ENCODE results near the gene LRRC59. TPM values are rescaled to one million over a fixed set of nuclear protein-coding genes. Genes with fewer than 3 reads are reported as not detected.

Gene LRRC59
- total and polyA plus RNA-seq, 7 donors = 15.9 to 122 (median 48.0) TPM

DNA sequence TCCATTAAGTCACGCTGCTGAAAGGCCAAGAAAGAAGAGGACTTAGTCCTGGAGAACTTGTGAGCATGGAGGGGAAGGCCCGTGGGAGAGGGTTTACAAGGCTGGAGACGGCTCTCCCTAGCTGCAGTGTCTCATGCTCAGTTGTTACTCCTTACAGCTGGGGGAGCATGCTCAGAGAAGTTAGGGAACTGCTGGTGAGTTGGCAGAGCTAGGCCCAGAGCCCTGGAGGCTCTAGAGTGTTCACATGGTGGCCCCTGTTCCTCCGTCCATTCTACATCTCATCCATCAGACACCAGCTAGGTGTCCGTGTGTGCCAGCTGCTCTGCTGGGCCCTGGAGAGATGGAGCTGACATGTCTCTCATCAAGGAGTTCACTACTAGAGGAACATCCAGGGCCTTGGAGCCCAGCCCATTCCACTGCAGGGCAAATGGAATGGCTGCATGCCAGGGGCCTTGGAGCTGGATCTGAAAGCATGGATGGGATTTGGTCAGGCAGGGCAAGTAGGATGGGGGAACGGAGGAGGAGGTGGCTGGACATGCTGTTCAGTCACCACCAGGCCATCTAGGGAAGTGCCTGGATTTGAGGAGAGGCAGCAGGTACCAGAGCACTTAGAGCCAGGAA is 45.1 kb downstream of the LRRC59 start:
- Histone ChIP-seq H3K9me3 (no peaks in the 10 kb centered on the region), H3K4me3 (no peak overlapping the region), H3K4me1 (peaks cover 4% of the 10 kb centered on the region), H3K27me3 (ENCODE audit: insufficient read depth in 3 of 3, low read length in 2 of 3) (no peaks in the 10 kb centered on the region), H3K36me3 (ENCODE audit: insufficient read depth in 1 of 2, low read depth in 1 of 2) (peaks cover 0 to 36% of the 10 kb centered on the region in 2 donors), H3K27ac (no peak overlapping the region)
- no peak for ATAC-seq
- DNase-seq = no peak
- TF ChIP-seq, protein P1, sequence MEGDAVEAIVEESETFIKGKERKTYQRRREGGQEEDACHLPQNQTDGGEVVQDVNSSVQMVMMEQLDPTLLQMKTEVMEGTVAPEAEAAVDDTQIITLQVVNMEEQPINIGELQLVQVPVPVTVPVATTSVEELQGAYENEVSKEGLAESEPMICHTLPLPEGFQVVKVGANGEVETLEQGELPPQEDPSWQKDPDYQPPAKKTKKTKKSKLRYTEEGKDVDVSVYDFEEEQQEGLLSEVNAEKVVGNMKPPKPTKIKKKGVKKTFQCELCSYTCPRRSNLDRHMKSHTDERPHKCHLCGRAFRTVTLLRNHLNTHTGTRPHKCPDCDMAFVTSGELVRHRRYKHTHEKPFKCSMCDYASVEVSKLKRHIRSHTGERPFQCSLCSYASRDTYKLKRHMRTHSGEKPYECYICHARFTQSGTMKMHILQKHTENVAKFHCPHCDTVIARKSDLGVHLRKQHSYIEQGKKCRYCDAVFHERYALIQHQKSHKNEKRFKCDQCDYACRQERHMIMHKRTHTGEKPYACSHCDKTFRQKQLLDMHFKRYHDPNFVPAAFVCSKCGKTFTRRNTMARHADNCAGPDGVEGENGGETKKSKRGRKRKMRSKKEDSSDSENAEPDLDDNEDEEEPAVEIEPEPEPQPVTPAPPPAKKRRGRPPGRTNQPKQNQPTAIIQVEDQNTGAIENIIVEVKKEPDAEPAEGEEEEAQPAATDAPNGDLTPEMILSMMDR (IDR thresholded peaks at IDR 0.05) = no peak
- 68 to 78% (median 70%) methylated on average over 6 of the region's 6 CpGs for WGBS, 3 donors
- intact Hi-C loops (cut with DNase I) = no loop called here

DNA sequence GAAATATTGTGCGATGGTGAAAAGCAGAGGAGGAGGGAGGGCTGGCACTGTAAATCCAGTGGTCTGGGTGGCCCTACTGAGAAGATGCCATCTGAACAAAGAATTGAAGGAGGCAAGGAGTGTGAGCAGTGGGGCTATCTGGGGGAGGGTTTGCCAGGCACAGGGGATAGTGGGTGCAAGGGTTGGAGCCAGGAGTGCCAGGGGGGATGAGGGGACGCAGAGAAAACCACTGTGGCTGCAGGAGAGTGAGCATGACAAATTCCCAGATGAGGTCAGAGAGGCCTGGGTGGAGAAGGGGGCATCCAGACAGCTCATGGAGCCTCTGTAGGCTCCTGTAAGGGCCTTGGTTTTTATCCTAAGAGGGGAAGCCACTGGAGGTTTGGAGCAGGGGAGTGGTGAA is 46.6 kb downstream of the LRRC59 start:
- ATAC-seq (no peak), DNase-seq (no peak)
- no peaks in the 10 kb centered on the region for H3K27me3 ChIP-seq (ENCODE audit: insufficient read depth in 3 of 3, low read length in 2 of 3)
- H3K36me3 ChIP-seq (ENCODE audit: insufficient read depth in 1 of 2, low read depth in 1 of 2) = peaks cover 0 to 22% of the 10 kb centered on the region in 2 donors
- no peaks in the 10 kb centered on the region for H3K9me3 ChIP-seq
- intact Hi-C loops (cut with DNase I) = no loop called here
- H3K4me3 ChIP-seq = no peak overlapping the region
- TF ChIP-seq, protein P1 (IDR thresholded peaks at IDR 0.05) = no peak
- WGBS, 3 donors = 76 to 93% (median 87%) methylated on average over 2 of the region's 2 CpGs
- no peak overlapping the region for H3K27ac ChIP-seq
- H3K4me1 ChIP-seq = peaks cover 9% of the 10 kb centered on the region

DNA sequence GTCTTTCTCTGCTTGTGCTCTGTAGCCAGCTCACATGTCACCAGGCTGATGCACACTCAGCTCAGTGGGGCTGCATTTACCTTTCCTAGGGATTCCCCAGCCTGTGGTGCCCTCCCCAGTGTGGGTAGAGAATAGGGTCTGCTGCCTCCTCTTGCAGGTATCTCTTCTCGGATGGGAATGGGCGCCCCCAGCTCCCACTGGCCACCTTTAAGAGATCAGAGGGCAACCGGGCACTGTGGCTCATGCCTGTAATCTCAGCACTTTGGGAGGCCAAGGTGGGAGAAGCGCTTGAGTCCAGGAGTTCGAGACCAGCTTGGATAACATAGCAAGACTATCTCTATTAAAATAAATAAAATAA is 48.1 kb downstream of the LRRC59 start:
- DNase-seq = no peak
- H3K36me3 ChIP-seq (ENCODE audit: insufficient read depth in 1 of 2, low read depth in 1 of 2) = peaks cover 0 to 7% of the 10 kb centered on the region in 2 donors
- 91 to 96% (median 94%) methylated on average over 5 of the region's 5 CpGs for whole genome bisulfite sequencing, 3 donors
- H3K4me3 ChIP-seq = no peak overlapping the region
- peaks cover 16% of the 10 kb centered on the region for H3K4me1 ChIP-seq
- intact Hi-C loops (cut with DNase I) = no loop called here
- TF ChIP-seq, protein P1 (IDR thresholded peaks at IDR 0.05) = no peak
- H3K9me3 ChIP-seq = no peaks in the 10 kb centered on the region
- no peak overlapping the region for H3K27ac ChIP-seq
- no peaks in the 10 kb centered on the region for H3K27me3 ChIP-seq (ENCODE audit: insufficient read depth in 3 of 3, low read length in 2 of 3)
- ATAC-seq = no peak

DNA sequence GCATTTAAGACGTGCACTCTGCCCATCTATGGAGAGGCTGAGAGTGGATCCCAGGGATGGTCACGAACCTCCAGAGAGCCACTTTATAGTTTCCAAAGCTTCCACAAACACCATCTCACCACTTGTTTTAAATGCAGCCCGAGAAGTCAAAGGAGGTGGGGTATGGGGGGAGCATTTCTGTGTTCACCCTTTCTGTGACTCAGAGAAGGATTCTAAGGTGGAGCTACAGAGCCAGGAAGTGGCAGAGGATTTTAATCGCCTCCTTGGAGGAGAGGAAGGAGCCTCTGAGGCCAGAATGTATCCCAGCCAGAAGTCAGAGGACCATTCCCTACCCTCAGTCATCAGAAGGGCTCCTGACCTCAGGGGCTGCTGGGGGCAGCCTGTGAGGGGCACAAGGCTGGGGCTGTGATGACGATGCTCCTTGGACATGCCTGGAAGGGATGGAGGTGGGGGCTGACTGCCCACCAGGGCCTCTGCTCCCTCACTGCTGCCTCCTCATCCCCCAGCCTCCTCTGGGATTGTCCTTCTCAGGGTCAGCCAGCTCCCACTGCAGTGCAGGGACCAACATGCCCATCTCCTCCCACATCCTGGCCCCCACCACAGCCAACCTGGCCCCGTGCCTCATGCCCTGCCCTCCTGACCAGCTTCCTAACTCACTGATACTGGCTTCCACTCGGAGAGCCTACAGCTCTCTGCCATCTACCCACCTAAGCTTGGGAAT is 48.6 kb downstream of the LRRC59 start:
- intact Hi-C loops (cut with DNase I) = no loop called here

More for the DNA sequence above, 48.6 kb downstream of the LRRC59 start:
- Histone ChIP-seq H3K9me3 (no peaks in the 10 kb centered on the region), H3K27me3 (ENCODE audit: insufficient read depth in 3 of 3, low read length in 2 of 3) (no peaks in the 10 kb centered on the region), H3K27ac (no peak overlapping the region), H3K36me3 (ENCODE audit: insufficient read depth in 1 of 2, low read depth in 1 of 2) (peaks cover 0 to 1% of the 10 kb centered on the region in 2 donors), H3K4me3 (no peak overlapping the region), H3K4me1 (peaks cover 16% of the 10 kb centered on the region)
- DNase-seq (no peak), ATAC-seq (no peak)
- 53 to 67% (median 63%) methylated on average over 7 of the region's 7 CpGs for WGBS, 3 donors
- TF ChIP-seq, protein P1 (IDR thresholded peaks at IDR 0.05) = no peak
